ENCODE data around the gene AMOT.

The AMOT gene

GRCh38 chrX:112840382-112841113 lies at the start of gene AMOT:
TSS of gene AMOT (minus strand) at chrX:112840831. CDS start at chrX:112823126, 17,705 bp downstream.
- Mint-ChIP-seq H3K36me3 (ENCODE audit: low read depth) (peaks cover 13% of the 10 kb centered on the region), H3K4me1 (peaks cover 67% of the 10 kb centered on the region), H3K27me3 (ENCODE audit: low read depth) (peaks cover 4% of the 10 kb centered on the region), H3K4me3 (peak within 1 kb of the TSS; percentile 94 to 97 (median 95)), H3K9me3 (peaks cover 4% of the 10 kb centered on the region), H3K27ac (peak within 1 kb of the TSS; percentile 88 to 100 (median 100))
- TF ChIP-seq, protein P1, sequence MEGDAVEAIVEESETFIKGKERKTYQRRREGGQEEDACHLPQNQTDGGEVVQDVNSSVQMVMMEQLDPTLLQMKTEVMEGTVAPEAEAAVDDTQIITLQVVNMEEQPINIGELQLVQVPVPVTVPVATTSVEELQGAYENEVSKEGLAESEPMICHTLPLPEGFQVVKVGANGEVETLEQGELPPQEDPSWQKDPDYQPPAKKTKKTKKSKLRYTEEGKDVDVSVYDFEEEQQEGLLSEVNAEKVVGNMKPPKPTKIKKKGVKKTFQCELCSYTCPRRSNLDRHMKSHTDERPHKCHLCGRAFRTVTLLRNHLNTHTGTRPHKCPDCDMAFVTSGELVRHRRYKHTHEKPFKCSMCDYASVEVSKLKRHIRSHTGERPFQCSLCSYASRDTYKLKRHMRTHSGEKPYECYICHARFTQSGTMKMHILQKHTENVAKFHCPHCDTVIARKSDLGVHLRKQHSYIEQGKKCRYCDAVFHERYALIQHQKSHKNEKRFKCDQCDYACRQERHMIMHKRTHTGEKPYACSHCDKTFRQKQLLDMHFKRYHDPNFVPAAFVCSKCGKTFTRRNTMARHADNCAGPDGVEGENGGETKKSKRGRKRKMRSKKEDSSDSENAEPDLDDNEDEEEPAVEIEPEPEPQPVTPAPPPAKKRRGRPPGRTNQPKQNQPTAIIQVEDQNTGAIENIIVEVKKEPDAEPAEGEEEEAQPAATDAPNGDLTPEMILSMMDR (IDR thresholded peaks at IDR 0.05; ENCODE audit: unreplicated experiment in 3 of 3): no peak

DNA sequence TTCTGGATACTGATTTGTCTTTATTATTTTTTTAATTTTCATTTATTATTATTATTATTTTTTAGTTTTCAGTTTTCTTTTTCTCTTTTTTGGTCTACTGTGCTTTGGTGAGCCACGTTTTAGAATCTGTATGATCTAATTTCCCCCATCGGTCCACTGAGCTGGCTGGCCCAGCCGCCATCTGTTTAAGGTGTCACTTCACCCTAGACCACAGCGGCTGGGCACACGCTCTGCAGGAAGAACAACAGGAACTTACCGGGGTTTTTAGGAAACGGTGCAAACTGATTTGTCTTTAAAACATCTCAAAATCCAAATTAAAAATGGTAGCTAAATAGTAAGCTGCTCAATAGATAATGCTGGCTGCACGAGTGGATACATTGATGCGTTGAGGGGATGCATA lies 48.8 kb upstream of the AMOT start:
- Mint-ChIP-seq H3K9me3 (no peaks in the 10 kb centered on the region), H3K27ac (peak overlapping the region; percentile 92 to 94 (median 92)), H3K27me3 (ENCODE audit: low read depth) (peaks cover 4% of the 10 kb centered on the region), H3K4me1 (peaks cover 29% of the 10 kb centered on the region), H3K36me3 (ENCODE audit: low read depth) (no peaks in the 10 kb centered on the region), H3K4me3 (no peak overlapping the region)
- TF ChIP-seq, protein P1 (IDR thresholded peaks at IDR 0.05; ENCODE audit: unreplicated experiment in 3 of 3): no peak

- H3K9me3 Mint-ChIP-seq: no peaks in the 10 kb centered on the region
- H3K4me1 Mint-ChIP-seq: peaks cover 31% of the 10 kb centered on the region
- peaks cover 4% of the 10 kb centered on the region for H3K27me3 Mint-ChIP-seq (ENCODE audit: low read depth)
- no peaks in the 10 kb centered on the region for H3K36me3 Mint-ChIP-seq (ENCODE audit: low read depth)
- TF ChIP-seq, protein P1 (IDR thresholded peaks at IDR 0.05; ENCODE audit: unreplicated experiment in 3 of 3): no peak
- H3K27ac Mint-ChIP-seq: peak overlapping the region; percentile 92 to 96 (median 94)
- H3K4me3 Mint-ChIP-seq: no peak overlapping the region
Measured at GRCh38 chrX:112888916-112889315, 48.3 kb upstream of the AMOT start.

DNA sequence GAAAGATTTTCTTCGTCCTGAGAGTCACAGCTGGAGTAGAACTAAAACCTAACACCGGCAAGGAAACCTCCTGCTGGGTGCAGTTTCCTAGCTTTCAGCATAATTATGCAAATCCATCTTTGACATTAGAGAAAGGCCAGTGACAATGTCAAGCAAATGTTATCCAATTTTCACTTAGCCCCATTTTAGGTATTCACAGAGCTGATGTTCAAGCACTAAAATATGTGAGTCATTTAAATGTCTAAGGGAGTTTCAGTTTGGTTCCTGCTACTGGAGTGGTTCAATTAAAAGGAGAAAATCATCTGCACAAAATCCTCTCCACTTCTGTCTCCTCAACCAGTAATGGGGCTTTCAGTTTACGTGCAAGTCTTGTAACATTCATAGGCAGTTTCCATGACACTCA lies 37.1 kb upstream of the AMOT start:
- Mint-ChIP-seq H3K27me3 (ENCODE audit: low read depth) (peaks cover 3% of the 10 kb centered on the region), H3K27ac (peak overlapping the region; percentile 15 to 60 (median 23)), H3K4me1 (peaks cover 38% of the 10 kb centered on the region), H3K4me3 (no peak overlapping the region), H3K9me3 (no peaks in the 10 kb centered on the region), H3K36me3 (ENCODE audit: low read depth) (no peaks in the 10 kb centered on the region)
- TF ChIP-seq, protein P1 (IDR thresholded peaks at IDR 0.05; ENCODE audit: unreplicated experiment in 3 of 3): no peak

GRCh38 chrX:112874614-112875013 lies 34.0 kb upstream of the AMOT start:
- H3K4me3 Mint-ChIP-seq: no peak overlapping the region
- H3K27me3 Mint-ChIP-seq (ENCODE audit: low read depth): no peaks in the 10 kb centered on the region
- no peaks in the 10 kb centered on the region for H3K36me3 Mint-ChIP-seq (ENCODE audit: low read depth)
- H3K27ac Mint-ChIP-seq: peak overlapping the region; percentile 61 to 88 (median 78)
- no peaks in the 10 kb centered on the region for H3K9me3 Mint-ChIP-seq
- peaks cover 38% of the 10 kb centered on the region for H3K4me1 Mint-ChIP-seq
- TF ChIP-seq, protein P1 (IDR thresholded peaks at IDR 0.05; ENCODE audit: unreplicated experiment in 3 of 3): no peak

- Mint-ChIP-seq H3K9me3 (no peaks in the 10 kb centered on the region), H3K4me3 (no peak overlapping the region), H3K36me3 (ENCODE audit: low read depth) (no peaks in the 10 kb centered on the region), H3K27me3 (ENCODE audit: low read depth) (no peaks in the 10 kb centered on the region), H3K27ac (peak overlapping the region; percentile 61 to 88 (median 78)), H3K4me1 (peaks cover 38% of the 10 kb centered on the region)
- TF ChIP-seq, protein P1 (IDR thresholded peaks at IDR 0.05; ENCODE audit: unreplicated experiment in 3 of 3): peak; percentile 37 to 66 (median 43)
Measured at GRCh38 chrX:112874175-112874574, 33.5 kb upstream of the AMOT start.

All from nephron (organoid).